Measurements from ENCODE around the gene FXYD1.

DNA sequence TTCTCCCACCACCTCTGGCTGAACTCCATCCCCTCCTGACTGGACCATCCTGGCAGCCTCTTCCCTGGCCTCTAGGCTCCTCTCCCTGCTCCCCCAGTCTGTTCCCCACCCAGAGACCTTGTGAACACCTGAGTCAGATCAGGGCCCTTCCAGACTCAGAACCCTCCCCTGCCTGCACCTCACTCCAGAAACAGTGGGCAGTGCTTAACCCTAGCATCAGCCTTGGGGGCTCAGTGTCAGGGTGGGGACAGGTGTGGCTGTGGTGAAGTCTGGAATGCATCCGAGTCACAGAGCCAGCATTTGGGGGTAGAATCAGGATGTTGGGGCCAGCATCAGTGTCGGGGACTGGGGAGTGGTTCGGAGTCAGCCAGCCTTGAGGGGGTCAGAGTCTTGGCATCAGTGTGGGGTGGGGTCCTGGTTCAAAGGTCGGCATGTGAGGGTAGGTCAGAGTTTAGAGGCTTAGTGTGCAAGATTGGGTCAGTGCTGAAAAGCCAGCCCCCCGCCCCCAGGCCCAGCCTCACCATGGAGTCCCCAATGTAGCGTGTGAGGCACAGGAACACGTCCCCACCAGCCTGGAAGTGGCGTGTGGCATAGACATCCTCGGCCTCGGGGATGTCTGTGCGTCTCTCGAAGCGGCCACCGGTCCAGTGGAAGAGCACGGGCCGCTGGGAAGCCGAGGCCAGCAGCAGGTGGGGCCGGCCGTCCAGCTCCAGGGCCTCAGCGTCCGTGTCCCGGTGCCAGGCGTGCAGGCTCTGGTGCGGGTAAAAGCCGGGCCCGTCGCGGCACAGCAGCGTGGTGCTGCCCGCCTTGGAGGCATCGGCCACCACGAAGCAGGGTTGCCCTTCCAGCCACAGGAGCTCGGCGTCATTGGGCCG lies 12.6 kb upstream of the FXYD1 start:
- TF ChIP-seq, protein P1, sequence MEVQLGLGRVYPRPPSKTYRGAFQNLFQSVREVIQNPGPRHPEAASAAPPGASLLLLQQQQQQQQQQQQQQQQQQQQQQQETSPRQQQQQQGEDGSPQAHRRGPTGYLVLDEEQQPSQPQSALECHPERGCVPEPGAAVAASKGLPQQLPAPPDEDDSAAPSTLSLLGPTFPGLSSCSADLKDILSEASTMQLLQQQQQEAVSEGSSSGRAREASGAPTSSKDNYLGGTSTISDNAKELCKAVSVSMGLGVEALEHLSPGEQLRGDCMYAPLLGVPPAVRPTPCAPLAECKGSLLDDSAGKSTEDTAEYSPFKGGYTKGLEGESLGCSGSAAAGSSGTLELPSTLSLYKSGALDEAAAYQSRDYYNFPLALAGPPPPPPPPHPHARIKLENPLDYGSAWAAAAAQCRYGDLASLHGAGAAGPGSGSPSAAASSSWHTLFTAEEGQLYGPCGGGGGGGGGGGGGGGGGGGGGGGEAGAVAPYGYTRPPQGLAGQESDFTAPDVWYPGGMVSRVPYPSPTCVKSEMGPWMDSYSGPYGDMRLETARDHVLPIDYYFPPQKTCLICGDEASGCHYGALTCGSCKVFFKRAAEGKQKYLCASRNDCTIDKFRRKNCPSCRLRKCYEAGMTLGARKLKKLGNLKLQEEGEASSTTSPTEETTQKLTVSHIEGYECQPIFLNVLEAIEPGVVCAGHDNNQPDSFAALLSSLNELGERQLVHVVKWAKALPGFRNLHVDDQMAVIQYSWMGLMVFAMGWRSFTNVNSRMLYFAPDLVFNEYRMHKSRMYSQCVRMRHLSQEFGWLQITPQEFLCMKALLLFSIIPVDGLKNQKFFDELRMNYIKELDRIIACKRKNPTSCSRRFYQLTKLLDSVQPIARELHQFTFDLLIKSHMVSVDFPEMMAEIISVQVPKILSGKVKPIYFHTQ (CRISPR knock-in tag; IDR thresholded peaks at IDR 0.05) = no peak
- TF ChIP-seq, protein P2, sequence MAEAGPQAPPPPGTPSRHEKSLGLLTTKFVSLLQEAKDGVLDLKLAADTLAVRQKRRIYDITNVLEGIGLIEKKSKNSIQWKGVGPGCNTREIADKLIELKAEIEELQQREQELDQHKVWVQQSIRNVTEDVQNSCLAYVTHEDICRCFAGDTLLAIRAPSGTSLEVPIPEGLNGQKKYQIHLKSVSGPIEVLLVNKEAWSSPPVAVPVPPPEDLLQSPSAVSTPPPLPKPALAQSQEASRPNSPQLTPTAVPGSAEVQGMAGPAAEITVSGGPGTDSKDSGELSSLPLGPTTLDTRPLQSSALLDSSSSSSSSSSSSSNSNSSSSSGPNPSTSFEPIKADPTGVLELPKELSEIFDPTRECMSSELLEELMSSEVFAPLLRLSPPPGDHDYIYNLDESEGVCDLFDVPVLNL (CRISPR knock-in tag; IDR thresholded peaks at IDR 0.05; ENCODE audit: borderline replicate concordance, low read depth) = no peak
- TF ChIP-seq ELF4 (CRISPR knock-in tag; IDR thresholded peaks at IDR 0.05; ENCODE audit: low read depth) = no peak
- TF ChIP-seq, protein P3, sequence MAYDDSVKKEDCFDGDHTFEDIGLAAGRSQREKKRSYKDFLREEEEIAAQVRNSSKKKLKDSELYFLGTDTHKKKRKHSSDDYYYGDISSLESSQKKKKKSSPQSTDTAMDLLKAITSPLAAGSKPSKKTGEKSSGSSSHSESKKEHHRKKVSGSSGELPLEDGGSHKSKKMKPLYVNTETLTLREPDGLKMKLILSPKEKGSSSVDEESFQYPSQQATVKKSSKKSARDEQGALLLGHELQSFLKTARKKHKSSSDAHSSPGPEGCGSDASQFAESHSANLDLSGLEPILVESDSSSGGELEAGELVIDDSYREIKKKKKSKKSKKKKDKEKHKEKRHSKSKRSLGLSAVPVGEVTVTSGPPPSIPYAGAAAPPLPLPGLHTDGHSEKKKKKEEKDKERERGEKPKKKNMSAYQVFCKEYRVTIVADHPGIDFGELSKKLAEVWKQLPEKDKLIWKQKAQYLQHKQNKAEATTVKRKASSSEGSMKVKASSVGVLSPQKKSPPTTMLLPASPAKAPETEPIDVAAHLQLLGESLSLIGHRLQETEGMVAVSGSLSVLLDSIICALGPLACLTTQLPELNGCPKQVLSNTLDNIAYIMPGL (CRISPR knock-in tag; IDR thresholded peaks at IDR 0.05) = no peak
- TF ChIP-seq, protein P4, sequence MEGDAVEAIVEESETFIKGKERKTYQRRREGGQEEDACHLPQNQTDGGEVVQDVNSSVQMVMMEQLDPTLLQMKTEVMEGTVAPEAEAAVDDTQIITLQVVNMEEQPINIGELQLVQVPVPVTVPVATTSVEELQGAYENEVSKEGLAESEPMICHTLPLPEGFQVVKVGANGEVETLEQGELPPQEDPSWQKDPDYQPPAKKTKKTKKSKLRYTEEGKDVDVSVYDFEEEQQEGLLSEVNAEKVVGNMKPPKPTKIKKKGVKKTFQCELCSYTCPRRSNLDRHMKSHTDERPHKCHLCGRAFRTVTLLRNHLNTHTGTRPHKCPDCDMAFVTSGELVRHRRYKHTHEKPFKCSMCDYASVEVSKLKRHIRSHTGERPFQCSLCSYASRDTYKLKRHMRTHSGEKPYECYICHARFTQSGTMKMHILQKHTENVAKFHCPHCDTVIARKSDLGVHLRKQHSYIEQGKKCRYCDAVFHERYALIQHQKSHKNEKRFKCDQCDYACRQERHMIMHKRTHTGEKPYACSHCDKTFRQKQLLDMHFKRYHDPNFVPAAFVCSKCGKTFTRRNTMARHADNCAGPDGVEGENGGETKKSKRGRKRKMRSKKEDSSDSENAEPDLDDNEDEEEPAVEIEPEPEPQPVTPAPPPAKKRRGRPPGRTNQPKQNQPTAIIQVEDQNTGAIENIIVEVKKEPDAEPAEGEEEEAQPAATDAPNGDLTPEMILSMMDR (IDR thresholded peaks at IDR 0.05) = no peak
- TF ChIP-seq NFYB (CRISPR knock-in tag; conservative IDR thresholded peaks at IDR 0.05; ENCODE audit: low read depth) = no peak
- TF ChIP-seq TEAD4 (CRISPR knock-in tag; IDR thresholded peaks at IDR 0.05) = no peak

Data from WTC11 (cell line).